HEK293 (cell line): Measurements from ENCODE around the gene CTSE.
"Not testable (repeated sequence)": the region's sequence is repeated elsewhere in the genome, so short reads cannot be mapped to it uniquely, and the experiment has no call there.

Experiments used
- CTCF ChIA-PET: fragments of 350-600 bp; formaldehyde crosslinking; extraction: SDS; loops from one replicate; lab custom pipeline; 2021; ENCODE audit warnings: antibody characterized with exemption; lab: Yijun Ruan, JAX
- POLR2A ChIA-PET: fragments of 300-600 bp; formaldehyde crosslinking; extraction: SDS; loops from one replicate; lab custom pipeline; 2020; ENCODE audit warnings: antibody characterized with exemption, inconsistent platforms; lab: Yijun Ruan, JAX
- H3K27ac ChIP-seq: fragments of 200-500 bp; sonication (Bioruptor generic); 2 replicates; pipeline ENCODE4 v1.5.1; 2014; ENCODE audit warnings: low read depth, low read length, control low read depth, inconsistent platforms; ENCODE audit errors: extremely low read depth
- H3K36me3 ChIP-seq, 2 experiments: fragments of 200-500 bp in 1 of 2; sonication (Bioruptor generic) in 1 of 2; 1 replicate in 1 of 2; 2 replicates in 1 of 2; pipeline ENCODE4 v1.5.1; 2014 to 2017; ENCODE audit warnings: inconsistent platforms in 2 of 2, low read length in 2 of 2; ENCODE audit not compliant: control insufficient read depth in 2 of 2, insufficient read depth in 1 of 2
- H3K4me1 ChIP-seq: fragments of 200-500 bp; sonication (Bioruptor generic); 2 replicates; pipeline ENCODE4 v1.5.1; 2014; ENCODE audit warnings: mild to moderate bottlenecking, low read length, inconsistent platforms; ENCODE audit not compliant: control insufficient read depth, insufficient read depth
- H3K4me3 ChIP-seq: 2 replicates; pipeline ENCODE4 v1.5.1; 2011; ENCODE audit warnings: low read depth, mild to moderate bottlenecking, control low read depth, low read length, moderate library complexity
- H3K9me3 ChIP-seq: fragments of 200-500 bp; sonication (Bioruptor generic); 2 replicates; pipeline ENCODE4 v1.5.1; 2014; ENCODE audit warnings: low read depth, low read length, inconsistent platforms; ENCODE audit not compliant: control insufficient read depth, insufficient read depth
- PRDM2 ChIP-seq: fragments of 450-650 bp; formaldehyde crosslinking; IDR thresholded peaks from 2 replicates; pipeline ENCODE4 v1.5.1; 2016; ENCODE audit warnings: missing biosample characterization, missing genetic modification characterization, borderline replicate concordance
- YY1 ChIP-seq: fragments of 450-650 bp; formaldehyde crosslinking; IDR thresholded peaks from 2 replicates; pipeline ENCODE4 v1.5.1; 2018; ENCODE audit warnings: missing biosample characterization, missing genetic modification characterization
- ZFP69B ChIP-seq: fragments of 450-650 bp; formaldehyde crosslinking; IDR thresholded peaks from 2 replicates; pipeline ENCODE4 v1.5.1; 2016; ENCODE audit warnings: missing biosample characterization, missing genetic modification characterization
- ZNF211 ChIP-seq: fragments of 450-650 bp; formaldehyde crosslinking; IDR thresholded peaks from 2 replicates; pipeline ENCODE4 v1.5.1; 2016; ENCODE audit warnings: low read depth, missing biosample characterization, missing genetic modification characterization
- ZNF24 ChIP-seq: fragments of 450-650 bp; formaldehyde crosslinking; IDR thresholded peaks from 2 replicates; pipeline ENCODE4 v1.5.1; 2016; ENCODE audit warnings: missing biosample characterization, missing genetic modification characterization
- ZNF274 ChIP-seq, 2 experiments: fragments of 200-500 bp in 1 of 2; fragments of 450-650 bp in 1 of 2; sonication (Bioruptor generic) in 1 of 2; formaldehyde crosslinking in 1 of 2; IDR thresholded peaks; 2 replicates each; pipeline versions ENCODE4 v1.5.1 to v1.6.1; 2014 to 2016; ENCODE audit warnings: borderline replicate concordance in 1 of 2, inconsistent platforms in 1 of 2, low read length in 1 of 2, missing biosample characterization in 1 of 2, missing genetic modification characterization in 1 of 2
- ZNF324 ChIP-seq: fragments of 450-650 bp; formaldehyde crosslinking; IDR thresholded peaks from 2 replicates; pipeline ENCODE4 v1.5.1; 2016; ENCODE audit warnings: missing biosample characterization, missing genetic modification characterization
- ZNF670 ChIP-seq: fragments of 450-650 bp; formaldehyde crosslinking; IDR thresholded peaks from 2 replicates; pipeline ENCODE4 v1.5.1; 2016; ENCODE audit warnings: missing biosample characterization, missing genetic modification characterization, low read depth
- ZNF701 ChIP-seq: fragments of 450-650 bp; formaldehyde crosslinking; IDR thresholded peaks from 2 replicates; pipeline ENCODE4 v1.5.1; 2016; ENCODE audit warnings: missing biosample characterization, missing genetic modification characterization
- ZNF768 ChIP-seq: fragments of 450-650 bp; formaldehyde crosslinking; IDR thresholded peaks from 2 replicates; pipeline ENCODE4 v1.5.1; 2018; ENCODE audit warnings: missing biosample characterization, mild to moderate bottlenecking, missing genetic modification characterization
- ZSCAN18 ChIP-seq: fragments of 450-650 bp; formaldehyde crosslinking; IDR thresholded peaks from 2 replicates; pipeline ENCODE4 v1.5.1; 2016; ENCODE audit warnings: missing biosample characterization, missing genetic modification characterization
- ZSCAN5A ChIP-seq: fragments of 450-650 bp; formaldehyde crosslinking; IDR thresholded peaks from 2 replicates; pipeline ENCODE4 v1.5.1; 2016; ENCODE audit warnings: missing biosample characterization, missing genetic modification characterization
- TF ChIP-seq, protein P1 (sequence below): fragments of 450-650 bp; formaldehyde crosslinking; IDR thresholded peaks from 2 replicates; pipeline ENCODE4 v1.5.1; 2016; ENCODE audit warnings: missing biosample characterization, missing genetic modification characterization

CTSE gene

DNA sequence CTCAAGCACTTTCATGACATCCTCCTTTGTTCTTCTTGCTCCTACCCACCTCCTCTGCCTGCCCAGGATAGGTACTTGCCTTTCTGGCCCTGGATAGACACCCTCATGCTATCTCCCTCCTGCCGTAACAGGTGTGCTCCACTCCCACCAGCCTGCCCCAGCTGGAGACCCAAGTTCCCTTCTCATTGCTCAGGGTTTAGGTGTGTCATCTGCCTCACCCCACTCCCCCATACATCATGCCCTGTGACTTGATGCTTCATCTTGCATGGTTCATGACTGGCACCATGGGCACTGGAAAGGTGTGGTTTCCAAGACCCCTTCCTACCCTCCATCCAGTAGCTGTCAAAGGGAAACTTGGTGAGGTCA lies 35.2 kb upstream of the CTSE start:
- CTCF ChIA-PET: interaction anchor here (1.1 to 1.7 kb wide), 2 partner anchors 47 to 75 kb away, joined by 3 read pairs; no protein-coding TSS in a partner anchor
- TF ChIP-seq YY1 (tag by site-specific recombination) (no peak), PRDM2 (no peak), ZNF701 (tag by site-specific recombination) (no peak), ZNF274 (IDR thresholded peaks at IDR 0.05; ENCODE audit: low read length) (no peak), ZNF274 (tag by site-specific recombination; IDR thresholded peaks at IDR 0.05; ENCODE audit: borderline replicate concordance) (no peak), ZSCAN5A (tag by site-specific recombination) (no peak), ZSCAN18 (tag by site-specific recombination) (no peak), ZNF768 (tag by site-specific recombination) (no peak), ZNF24 (tag by site-specific recombination) (no peak), ZNF324 (tag by site-specific recombination) (no peak), ZNF211 (tag by site-specific recombination) (no peak), ZNF670 (no peak), ZFP69B (tag by site-specific recombination) (no peak)
- TF ChIP-seq, protein P1, sequence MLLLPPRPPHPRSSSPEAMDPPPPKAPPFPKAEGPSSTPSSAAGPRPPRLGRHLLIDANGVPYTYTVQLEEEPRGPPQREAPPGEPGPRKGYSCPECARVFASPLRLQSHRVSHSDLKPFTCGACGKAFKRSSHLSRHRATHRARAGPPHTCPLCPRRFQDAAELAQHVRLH (tag by site-specific recombination): no peak
- Histone ChIP-seq H3K27ac (no peak overlapping the region), H3K4me3 (no peak overlapping the region), H3K4me1 (no peaks in the 10 kb centered on the region), H3K9me3 (no peaks in the 10 kb centered on the region), H3K36me3 (no peaks in the 10 kb centered on the region)
- POLR2A ChIA-PET: interaction anchor here (0.5 kb wide), 1 partner anchor 14 kb away, joined by 6 read pairs; no protein-coding TSS in a partner anchor

- CTCF ChIA-PET, H3K36me3 ChIP-seq: not testable (repeated sequence)
Observed at GRCh38 chr1:206058289-206058926, 34.7 kb upstream of the CTSE start.

GRCh38 chr1:206055639-206056323 lies 32.1 kb upstream of the CTSE start:
- H3K4me1 ChIP-seq, POLR2A ChIA-PET, H3K36me3 ChIP-seq, H3K27ac ChIP-seq, H3K4me3 ChIP-seq, H3K9me3 ChIP-seq: not testable (repeated sequence)
- CTCF ChIA-PET: interaction anchor here (0.5 to 2.1 kb wide), 5 partner anchors 26 to 404 kb away, joined by 3 to 7 read pairs (median 4); no protein-coding TSS in a partner anchor

More at GRCh38 chr1:206058289-206058926, 34.7 kb upstream of the CTSE start:
- H3K4me3 ChIP-seq, H3K9me3 ChIP-seq, H3K27ac ChIP-seq, H3K4me1 ChIP-seq, POLR2A ChIA-PET: not testable (repeated sequence)

DNA sequence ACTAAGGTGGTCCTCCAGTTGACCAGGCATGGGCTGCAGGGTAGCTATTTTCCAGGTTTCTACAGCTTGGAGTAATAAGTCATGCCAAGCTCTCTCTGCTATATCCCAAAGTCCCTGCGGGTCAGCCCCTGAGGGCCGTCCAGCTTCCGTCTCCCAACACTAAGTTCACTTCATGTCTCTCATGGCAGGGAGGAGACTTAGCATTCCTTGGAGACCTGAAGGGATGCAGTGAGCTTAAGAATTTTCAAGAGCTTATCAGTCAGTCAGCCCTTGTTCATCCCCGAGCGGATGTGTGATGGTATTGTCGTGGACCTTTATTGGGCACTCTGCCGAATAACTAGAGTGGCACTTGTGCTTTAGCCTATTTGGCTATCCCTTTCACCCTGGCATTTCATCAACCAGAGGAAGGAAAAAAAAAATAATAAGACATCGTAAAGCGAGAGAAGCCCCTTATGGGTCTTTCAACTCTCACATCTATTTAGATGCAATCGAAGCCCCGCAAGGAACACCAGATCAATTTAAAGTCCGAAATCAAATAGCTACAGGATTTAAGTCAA lies 31.5 kb upstream of the CTSE start:
- H3K4me3 ChIP-seq, POLR2A ChIA-PET, H3K4me1 ChIP-seq, H3K36me3 ChIP-seq, H3K27ac ChIP-seq, H3K9me3 ChIP-seq: not testable (repeated sequence)
- CTCF ChIA-PET: interaction anchor here (0.5 to 2.1 kb wide), 5 partner anchors 25 to 405 kb away, joined by 3 to 7 read pairs (median 4); no protein-coding TSS in a partner anchor
